8988T (cell line): ENCODE measurements around the gene CPA2.

ENCODE experiments used
- DNase-seq: peaks from one replicate; pipeline ENCODE4 v3.0.0; 2011

Gene CPA2

DNA sequence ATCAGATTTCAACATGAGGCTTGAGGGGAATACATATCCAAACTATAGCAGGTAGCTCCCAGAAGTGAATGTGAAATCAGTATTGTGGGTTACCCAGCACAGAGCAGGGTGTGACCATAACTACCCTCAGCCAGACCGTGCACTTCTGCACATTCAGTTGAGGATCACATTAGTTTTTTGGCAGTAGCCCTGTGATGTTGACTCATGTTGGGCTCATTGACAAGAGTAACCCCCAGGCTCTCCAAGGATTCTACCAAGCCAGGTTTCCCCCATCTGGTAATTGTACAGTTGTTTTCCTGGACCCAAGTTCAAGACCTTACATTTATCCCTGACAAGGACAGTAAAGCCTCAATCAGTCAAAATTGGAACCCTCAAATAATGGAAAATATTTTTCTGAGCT, 14.6 kb downstream of the CPA2 start:
- DNase-seq = no peak

DNA sequence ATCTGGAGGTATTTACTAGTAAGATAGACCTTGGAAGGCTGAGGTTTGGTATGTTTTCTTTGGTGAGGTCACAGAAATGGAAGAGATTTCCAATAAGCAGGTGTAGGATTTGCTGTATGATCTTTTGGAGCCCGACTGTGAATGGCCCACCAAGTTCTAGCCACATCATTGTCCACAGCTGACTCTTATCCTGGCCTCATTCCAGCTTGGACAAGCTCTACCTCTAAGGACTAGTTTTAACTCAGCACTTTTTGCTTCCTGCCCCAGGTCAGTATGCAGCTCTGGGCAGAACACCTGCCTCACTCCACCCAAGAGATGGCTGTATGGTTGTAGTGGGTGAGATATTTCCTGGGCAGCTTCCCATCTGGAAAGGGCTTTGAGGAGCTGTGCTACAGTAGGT, 20.2 kb downstream of the CPA2 start:
- DNase-seq = no peak

DNA sequence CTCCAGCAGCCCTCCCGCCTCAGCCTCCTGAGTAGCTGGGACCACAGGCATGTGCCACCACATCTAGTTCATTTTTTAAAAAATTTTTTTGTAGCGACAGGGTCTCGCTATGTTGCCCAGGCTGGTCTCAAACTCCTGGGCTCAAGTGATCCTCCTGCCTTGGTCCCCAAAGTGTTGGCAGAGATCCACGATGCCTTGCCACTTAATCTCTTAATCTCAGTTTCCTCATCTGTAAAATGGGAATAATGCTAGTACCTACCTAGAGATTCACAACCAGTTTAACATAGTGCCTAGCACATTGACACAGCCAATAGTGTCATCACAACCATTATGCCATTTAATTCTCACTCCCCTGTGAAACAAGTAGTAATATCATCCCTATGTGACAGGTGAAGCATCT, 21.5 kb downstream of the CPA2 start:
- DNase-seq = no peak

DNA sequence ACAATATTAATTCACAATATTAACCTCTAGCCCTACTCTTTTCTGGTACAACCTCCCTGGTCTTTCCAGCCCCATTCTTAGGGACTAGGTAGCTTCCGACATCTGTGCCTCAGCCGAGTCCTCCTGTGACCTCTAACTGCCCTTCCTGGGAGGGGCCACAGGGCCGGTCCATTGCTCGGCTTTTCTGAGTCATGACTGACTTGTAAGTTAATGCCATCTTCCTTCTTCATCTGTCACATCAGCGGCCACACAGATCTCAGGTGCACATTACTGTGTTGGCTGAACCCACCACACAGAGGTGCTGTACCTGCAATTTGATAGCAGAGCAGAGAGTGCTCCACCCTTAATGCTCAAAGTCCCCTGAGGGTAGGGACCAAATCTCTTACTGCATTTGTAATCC, 22.2 kb downstream of the CPA2 start:
- no peak for DNase-seq

DNA sequence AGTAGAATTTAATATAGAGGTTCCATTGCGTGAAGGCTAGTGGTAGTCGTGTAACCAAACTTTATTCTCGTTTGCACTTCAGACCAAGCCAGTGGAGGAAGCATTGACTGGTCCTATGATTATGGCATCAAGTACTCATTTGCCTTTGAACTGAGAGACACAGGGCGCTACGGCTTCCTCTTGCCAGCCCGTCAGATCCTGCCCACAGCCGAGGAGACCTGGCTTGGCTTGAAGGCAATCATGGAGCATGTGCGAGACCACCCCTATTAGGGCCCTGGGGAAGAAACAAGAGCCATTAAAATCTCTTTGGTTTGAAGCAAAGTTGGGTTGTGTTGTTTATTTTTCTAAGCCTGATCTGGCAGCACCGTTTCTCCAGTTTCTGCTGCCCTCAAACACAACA, 22.8 kb downstream of the CPA2 start:
- no peak for DNase-seq

DNA sequence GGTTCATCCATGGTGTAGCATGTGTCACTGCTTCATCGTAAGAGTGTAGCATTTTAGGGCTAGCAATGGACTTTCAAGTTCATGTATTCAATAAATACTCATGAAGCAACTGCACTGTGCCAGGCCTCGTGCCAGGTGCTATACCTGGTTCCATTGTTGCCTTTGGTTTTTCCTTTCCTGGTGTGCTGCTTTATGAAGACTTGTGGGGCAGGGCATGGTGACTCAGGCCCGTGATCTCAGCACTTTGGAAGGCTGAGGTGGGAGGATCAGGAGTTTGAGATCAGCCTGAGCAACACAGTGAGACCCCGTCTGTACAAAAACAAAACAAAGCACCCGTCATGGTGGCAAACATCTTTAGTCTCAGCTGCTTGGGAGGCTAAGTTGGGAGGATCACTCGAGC, 24.1 kb downstream of the CPA2 start:
- DNase-seq = no peak

DNA sequence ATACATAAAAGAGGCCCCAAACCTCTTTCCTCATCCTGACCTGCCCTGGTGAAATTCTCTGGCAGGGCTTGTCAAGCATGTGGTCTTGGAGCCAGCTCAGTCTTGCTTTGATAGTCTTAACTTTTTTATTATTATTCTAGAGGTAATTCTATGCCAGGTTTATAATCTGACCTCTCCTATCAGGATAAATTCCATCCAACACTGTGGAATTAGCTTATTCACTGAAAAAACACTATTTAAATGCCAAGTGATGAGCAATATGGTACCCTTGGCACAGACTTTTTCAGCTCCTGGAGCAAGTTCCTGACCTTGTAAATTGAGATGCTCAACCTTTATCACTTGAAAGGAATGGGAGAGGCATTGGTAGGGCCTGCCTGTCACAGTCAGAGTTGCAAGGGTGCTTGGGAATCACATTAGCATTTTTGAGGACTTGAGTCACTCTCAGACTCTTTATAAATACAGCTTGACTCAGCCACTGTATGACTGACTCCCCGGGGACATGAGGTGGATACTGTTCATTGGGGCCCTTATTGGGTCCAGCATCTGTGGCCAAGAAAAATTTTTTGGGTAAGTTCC, 26.1 kb downstream of the CPA2 start, which contains the start of gene CPA4:
TSS of gene CPA4 (plus strand) at position 480 of the 576 bp plus-strand sequence. CDS start at position 500, 20 bp downstream.
- DNase-seq = peak; percentile 28

DNA sequence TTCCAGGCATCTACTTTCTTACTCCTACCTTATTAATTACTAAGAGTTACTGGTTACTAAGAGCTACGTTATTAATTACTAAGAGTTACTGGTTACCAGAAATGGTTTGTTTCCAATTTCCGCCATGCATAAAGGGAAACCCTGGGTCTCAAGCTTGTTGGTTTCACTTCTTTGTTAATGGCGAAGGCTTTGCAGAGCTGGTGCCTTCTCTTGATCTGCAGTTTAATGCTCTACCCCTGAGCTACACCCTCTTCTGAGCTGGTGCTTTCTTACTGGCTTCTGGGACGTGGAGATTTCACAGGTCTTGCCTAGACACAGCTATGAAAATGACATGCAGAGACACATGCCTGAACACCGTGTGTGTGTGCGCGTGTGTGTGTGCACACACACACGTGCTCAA, 26.9 kb downstream of the CPA2 start:
- no peak for DNase-seq

DNA sequence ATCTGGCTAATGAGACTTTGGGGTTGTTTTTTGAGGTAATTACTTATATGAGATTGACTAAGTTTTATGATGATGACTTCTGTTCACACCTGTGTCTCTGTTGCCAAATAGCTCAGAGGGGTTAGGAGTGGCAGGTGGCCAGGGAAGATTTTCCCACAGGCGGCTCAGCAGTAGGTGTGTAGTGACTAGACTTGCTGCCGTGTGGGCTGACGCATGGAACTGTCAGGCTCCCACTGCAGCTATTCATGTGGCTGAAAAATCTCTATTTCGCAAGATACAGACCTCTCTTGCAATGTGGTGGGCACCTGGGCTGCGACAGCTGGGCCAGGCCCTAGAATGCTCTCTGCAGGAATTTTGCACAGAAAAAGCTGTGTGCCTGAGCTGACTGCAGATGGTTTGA, 27.7 kb downstream of the CPA2 start:
- DNase-seq = no peak

DNA sequence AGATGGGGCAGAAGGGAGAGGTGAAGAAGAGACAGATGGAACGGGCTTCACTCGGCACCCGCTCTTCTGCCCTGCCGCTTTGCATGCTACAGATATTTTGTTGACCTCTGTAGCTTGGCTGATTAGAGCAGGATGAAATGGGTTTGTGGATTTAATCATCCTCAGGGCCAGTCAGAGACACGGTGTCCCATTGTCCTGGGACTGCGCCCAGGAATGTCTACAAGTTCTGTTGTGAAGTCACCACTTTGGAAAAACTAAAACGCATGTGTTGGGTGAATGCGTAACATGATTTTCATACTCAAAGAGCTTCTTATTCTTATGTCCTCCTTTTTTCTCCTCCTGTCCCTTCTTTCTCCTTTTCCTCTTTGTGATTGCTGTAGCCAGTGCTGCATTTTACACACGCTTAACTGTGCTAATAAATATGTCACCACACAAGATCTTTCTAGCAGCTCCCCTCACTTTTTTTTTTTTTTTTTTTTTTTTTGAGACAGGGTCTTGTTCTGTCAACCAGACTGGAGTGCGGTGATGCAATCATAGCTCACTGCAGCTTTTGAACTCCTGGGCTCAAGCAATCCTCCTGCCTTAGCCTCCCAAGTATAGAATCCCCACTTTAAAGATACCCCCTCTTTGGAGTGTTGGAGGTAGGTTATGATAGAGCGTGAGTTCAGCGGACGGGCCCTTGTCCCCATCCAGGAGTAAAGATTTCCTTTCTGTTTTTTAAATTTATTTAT, 29.7 kb downstream of the CPA2 start:
- DNase-seq = no peak

DNA sequence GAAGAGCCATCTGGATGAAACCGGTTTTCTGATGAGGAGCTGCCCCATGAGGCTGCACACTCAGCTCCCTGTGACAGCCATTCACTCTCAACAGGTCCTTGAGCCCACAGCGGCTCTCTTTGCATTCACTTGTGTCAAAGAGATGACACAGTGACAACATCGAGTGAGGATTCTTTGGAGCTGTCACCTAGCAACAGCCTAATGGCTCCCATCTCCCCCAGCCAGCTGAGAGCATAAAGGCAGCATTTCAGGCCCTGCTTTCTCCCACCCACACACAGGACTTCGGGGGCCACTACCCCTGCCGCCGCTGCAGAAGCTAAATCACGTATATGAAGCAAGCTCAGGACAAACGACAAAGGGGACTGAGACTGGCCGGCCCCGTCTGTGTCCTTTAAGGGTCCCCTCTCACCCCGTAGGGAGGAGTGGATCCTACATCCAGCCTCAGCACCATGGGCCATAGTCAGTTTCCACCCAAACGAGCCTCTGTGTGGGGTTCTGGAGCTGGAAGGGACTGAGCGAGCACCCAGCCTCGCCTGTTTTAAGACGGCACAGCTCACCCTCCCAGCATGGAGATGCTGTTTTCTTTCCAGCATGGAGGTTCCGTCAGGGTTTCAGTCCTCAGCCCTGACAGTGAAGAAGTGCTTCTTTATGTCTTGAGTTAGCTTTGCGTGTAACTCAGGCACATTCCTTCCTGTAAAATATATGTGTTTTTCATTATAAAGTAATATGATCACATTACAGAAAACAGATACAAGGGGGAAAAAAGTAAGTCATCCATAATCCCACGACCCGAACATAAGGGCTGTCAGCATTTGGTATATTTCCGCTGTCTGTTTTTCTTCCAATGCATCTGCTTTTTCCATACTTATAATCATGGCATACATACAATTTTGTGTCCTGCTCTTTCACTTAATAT, 31.2 kb downstream of the CPA2 start:
- DNase-seq = no peak

DNA sequence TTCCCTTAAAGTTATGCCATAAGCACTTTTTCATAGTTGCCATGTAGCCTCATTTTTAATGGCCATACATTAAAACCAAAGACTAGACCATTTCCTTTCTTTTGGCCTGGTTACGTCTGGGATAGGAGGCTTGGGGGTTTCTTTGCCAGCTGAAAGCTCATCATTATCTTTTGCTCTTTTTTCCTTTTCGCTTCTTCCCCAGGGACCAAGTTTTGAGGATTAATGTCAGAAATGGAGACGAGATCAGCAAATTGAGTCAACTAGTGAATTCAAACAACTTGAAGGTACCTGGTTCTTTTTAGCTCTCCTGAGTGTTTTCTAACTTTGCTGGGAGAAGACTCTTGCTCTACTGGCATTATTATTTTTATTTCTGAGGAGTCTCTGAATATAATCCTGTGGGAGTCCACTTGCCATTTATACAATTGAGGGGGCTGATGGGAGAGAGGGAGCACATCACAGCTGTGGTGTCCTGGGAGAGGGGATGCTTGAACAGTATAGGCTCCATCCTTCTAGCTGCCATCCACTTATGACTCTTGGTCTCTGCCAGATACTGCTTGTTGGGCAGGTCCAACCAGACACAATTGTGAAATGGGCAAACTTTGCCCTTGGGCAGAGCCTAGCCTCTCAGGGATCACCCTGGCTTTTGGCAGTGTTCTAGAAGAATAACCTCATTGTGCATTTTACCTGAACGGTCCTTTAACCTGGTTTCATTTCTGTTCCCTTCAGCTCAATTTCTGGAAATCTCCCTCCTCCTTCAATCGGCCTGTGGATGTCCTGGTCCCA, 32.1 kb downstream of the CPA2 start:
- no peak for DNase-seq

DNA sequence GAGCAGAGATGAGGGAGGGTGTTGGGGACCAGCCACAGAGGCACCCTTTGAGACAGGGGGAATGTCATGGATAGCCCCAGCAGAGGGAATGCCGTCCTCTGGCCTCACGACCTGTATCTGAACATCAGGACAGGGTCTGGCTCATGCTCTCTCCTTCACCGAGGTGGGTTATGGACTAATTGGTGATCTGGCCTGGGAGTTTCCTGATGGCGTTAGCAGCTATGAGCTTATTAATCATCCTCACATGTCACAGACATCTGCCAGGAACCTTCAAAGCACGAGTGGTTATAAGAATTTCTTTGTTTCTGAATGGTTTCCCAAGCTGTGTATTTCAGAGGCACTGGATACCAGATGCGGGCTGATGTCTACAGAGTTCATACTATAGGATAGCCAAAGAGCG, 33.2 kb downstream of the CPA2 start:
- DNase-seq = no peak

DNA sequence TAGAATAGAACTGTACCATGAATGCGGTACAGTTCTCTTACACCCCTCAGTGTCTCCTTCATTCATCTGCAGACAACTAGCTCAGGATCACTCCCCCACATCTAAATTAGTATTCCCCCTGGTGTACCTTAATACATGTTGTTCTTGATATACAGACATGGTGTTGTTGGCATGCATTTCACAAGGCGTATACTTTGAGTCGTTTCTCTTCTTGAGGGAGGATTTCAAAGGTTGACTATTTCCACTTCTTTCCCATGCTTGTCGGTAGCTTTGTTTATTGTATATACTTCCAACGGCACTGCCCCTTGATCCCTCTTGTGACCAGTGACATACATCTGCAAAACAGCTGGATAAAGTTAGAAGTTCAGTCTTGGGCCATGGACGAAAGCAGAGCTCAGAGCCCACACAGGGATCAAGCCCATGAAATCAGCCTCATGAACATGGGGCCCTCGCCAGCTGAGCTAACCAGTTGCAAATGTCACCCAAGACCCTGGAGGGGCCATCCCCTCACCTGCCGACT, 34.9 kb downstream of the CPA2 start:
- no peak for DNase-seq

DNA sequence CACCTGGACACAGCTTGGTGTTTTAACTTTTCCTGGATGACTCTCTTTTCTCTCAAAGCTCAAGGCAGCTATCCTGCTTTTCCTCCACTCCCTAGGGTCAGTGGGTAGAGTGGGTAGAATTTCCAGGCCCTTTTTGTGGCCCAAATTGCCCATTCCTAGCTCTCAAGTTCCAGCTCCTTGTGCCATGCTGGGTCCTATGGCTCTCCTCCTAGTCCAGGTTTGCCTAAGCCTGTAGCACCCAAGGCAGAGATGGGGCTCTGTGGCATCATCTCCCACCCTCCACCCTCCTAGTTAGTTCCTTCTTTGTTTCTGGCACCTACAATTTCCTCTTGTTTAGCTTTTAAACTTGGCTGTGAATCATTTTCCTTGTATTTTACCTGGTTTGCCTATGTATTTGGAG, 36.0 kb downstream of the CPA2 start:
- no peak for DNase-seq

DNA sequence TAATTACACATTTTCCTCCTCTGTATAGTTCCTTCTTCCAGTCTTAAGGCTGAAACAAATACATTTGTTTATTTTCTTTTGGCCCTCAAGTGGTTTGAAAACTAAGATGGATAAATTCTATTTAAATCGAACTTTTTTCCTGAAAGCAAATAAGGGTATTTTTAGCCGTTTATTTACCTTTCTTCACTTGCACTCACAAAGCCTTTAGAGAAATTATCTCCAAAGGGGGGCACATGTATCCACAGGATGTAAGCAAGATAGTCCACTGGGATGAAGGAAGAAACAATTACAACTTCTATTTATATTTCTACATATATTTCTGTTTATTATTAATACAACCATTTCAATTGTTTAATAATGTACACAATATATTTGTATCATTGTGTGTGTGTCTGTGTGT, 36.5 kb downstream of the CPA2 start:
- no peak for DNase-seq

DNA sequence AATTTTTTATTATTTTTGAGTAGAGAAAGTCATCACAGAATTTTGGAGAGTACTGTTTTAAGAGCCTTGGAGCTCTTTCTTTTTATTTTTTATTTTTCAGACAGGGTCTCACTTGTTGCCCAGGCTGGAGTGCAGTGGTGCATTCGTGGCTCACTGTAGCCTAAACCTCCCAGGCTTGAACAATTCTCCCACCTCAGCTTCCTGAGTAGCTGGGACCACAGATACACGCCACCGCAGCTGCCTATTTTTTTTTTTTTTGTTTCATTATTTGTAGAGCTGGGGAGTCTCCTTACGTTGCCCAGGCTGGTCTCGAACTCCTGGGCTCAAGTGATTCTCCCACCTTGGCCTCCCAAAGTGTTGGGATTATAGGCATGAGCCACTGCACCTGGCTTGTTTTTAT, 36.9 kb downstream of the CPA2 start:
- no peak for DNase-seq

DNA sequence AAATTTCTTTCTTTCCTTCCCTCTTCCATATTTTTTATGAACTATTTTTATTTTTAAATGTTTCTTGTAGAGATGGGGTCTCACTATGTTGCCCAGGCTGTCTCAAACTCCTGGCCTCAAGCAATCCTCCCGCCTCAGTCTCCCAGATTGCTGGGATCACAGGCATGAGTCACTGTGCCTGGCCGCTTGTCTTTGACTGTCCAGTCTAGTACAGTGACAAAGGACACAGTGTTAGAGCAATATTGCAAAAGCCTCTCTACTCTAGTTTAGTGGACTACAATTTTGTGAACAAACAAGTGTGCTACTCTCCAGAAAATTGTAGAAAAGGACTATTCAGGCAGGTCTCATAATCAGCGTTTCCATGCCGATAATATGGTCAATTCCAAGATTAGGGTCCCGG, 37.3 kb downstream of the CPA2 start:
- DNase-seq = no peak

DNA sequence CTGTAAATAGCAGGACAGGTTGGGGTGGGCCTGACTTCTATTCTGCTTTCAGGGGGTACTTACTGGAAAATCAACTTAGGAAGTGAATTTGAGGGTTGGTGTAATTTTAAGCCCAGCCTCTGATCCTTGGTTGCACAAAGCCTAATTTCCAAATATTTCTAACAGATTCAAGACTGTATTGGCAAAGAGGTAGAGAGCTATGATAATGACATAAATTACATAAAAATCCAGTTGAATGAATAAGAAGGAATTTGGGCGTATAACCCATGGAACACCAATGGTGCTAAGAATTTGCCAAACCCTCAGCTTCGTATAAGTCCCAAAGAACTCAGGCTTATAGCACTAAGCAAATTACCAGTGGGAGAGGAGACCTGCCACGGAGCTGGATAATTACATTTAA, 38.2 kb downstream of the CPA2 start:
- DNase-seq = no peak

DNA sequence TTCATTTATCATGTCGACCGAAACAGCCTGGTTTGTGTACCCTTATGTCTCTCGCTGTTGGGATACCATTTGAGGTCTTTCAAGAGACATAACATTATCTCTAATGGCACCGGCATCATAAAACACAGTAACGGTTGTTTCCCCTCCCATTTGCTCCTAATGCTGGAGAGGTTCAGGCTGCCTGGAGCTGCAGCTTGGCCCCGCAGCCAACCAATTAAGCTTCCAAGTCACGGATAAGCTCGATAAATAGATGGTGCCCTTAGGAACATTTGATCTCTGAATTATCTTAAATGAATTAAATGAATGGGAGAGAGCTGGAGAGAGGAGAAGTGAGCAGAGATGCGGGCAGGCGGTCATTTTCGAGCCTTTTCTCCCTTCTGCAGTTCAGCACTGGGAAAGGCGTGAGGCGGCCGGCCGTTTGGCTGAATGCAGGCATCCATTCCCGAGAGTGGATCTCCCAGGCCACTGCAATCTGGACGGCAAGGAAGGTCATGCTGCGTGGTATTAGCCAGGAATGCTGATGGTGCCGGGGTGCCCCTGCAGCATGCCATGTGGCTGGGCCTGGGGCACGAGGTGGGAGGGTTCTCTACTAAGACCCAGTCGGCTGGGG, 38.9 kb downstream of the CPA2 start:
- no peak for DNase-seq

DNA sequence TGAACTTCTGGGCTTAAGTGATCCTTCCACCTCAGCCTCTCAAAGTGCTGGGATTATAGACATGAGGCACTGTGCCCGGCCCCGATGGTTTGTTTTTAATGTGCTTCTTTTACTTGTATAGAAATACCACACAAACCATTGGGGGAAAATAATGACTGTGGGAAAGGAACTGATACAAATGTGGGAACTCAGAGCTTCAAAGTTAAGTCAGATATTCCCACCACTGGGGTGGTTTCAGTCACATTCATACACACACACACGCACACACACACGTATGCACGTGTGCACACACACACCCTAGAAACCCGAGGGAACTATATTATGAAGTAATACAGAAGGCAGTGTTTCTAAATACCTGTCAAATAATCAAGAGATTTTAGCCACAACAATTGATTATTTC, 43.3 kb downstream of the CPA2 start:
- DNase-seq = no peak

DNA sequence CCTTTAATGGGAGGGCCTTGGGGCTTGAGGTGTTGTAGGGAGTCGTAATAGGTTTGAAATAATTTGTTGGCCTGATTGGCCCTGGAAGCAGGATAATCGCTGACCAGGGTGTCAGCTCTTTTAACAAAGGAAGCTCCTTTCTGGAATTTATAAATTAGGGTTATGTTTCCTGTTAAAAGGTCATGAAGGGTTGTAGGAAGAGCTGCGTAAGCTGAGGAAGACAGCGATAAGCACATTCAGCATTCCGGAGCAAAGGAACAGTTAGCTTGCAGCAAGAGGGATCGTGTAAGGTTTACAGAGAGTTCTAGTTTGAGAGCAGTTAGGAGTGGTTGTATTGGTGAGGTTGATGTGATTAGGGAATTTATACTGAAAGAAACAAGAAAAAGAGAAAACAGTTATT, 47.6 kb downstream of the CPA2 start:
- no peak for DNase-seq
